Measurements from ENCODE around the gene EGLN3. TPM values are rescaled to one million over a fixed set of nuclear protein-coding genes. Genes with fewer than 3 reads are reported as not detected.
"Not testable (repeated sequence)": the region's sequence is repeated elsewhere in the genome, so short reads cannot be mapped to it uniquely, and the experiment has no call there.

EGLN3 gene
- 4.0 and 4.3 TPM in 2 replicates for total RNA-seq (2014; rRNA removed; shearing (Covaris generic))

- DNase-seq (ENCODE audit: low read depth) = peak; percentile 92
These were observed at the start of gene EGLN3 for GRCh38 chr14:33950320-33951182. Gene EGLN3 (minus strand): TSS chr14:33951074. CDS start chr14:33950752, 322 bp downstream.

- DNase-seq (ENCODE audit: low read depth) = no peak
These were observed 49.5 kb upstream of the EGLN3 start for GRCh38 chr14:34000396-34000795.

- no peak for DNase-seq (ENCODE audit: low read depth)
These were observed 49.0 kb upstream of the EGLN3 start for GRCh38 chr14:33999771-34000291.

GRCh38 chr14:33997611-33998010, 46.7 kb upstream of the EGLN3 start:
- DNase-seq (ENCODE audit: low read depth) = no peak

- DNase-seq (ENCODE audit: low read depth) = no peak
These were observed 45.6 kb upstream of the EGLN3 start for GRCh38 chr14:33996462-33996861.

- no peak for DNase-seq (ENCODE audit: low read depth)
These were observed 42.4 kb upstream of the EGLN3 start for GRCh38 chr14:33993246-33993645.

GRCh38 chr14:33992274-33993007, 41.6 kb upstream of the EGLN3 start:
- DNase-seq (ENCODE audit: low read depth) = no peak

GRCh38 chr14:33990790-33991189, 39.9 kb upstream of the EGLN3 start:
- no peak for DNase-seq (ENCODE audit: low read depth)

- no peak for DNase-seq (ENCODE audit: low read depth)
These were observed 36.7 kb upstream of the EGLN3 start for GRCh38 chr14:33987565-33988080.

GRCh38 chr14:33986804-33987203, 35.9 kb upstream of the EGLN3 start:
- DNase-seq (ENCODE audit: low read depth) = peak; percentile 74

- DNase-seq (ENCODE audit: low read depth) = no peak
These were observed 34.4 kb upstream of the EGLN3 start for GRCh38 chr14:33985242-33985641.

- DNase-seq (ENCODE audit: low read depth) = no peak
These were observed 28.9 kb upstream of the EGLN3 start for GRCh38 chr14:33979613-33980276.

GRCh38 chr14:33978892-33979612, 28.2 kb upstream of the EGLN3 start:
- DNase-seq (ENCODE audit: low read depth) = no peak

- DNase-seq (ENCODE audit: low read depth) = no peak
These were observed 21.8 kb upstream of the EGLN3 start for GRCh38 chr14:33972583-33973081.

GRCh38 chr14:33969846-33970245, 19.0 kb upstream of the EGLN3 start:
- DNase-seq (ENCODE audit: low read depth) = not testable (repeated sequence)

GRCh38 chr14:33968722-33969121, 17.8 kb upstream of the EGLN3 start:
- no peak for DNase-seq (ENCODE audit: low read depth)

- DNase-seq (ENCODE audit: low read depth) = peak; percentile 12
These were observed 16.3 kb upstream of the EGLN3 start for GRCh38 chr14:33967138-33967537.

- no peak for DNase-seq (ENCODE audit: low read depth)
These were observed 15.4 kb upstream of the EGLN3 start for GRCh38 chr14:33966276-33966675.

GRCh38 chr14:33964599-33965317, 13.9 kb upstream of the EGLN3 start:
- DNase-seq (ENCODE audit: low read depth) = no peak

- no peak for DNase-seq (ENCODE audit: low read depth)
These were observed 13.0 kb upstream of the EGLN3 start for GRCh38 chr14:33963892-33964291.

Measured in Daoy (cell line).